NCI-H226 (cell line): ENCODE results near the gene ZFP36L1.

Experiments
- DNase-seq: peaks from one replicate; pipeline ENCODE4 v3.0.0-alpha.2; 2015

The ZFP36L1 gene

GRCh38 chr14:68794851-68795596 is 2.2 kb upstream of the ZFP36L1 start:
- DNase-seq: peak; percentile 65

GRCh38 chr14:68794130-68794850 is 1.4 kb upstream of the ZFP36L1 start:
- peak; percentile 80 for DNase-seq

- DNase-seq: no peak
Observed at GRCh38 chr14:68793734-68794129, 865 bp upstream of the ZFP36L1 start.

GRCh38 chr14:68792678-68792978 is 239 bp downstream of the ZFP36L1 start:
- no peak for DNase-seq

GRCh38 chr14:68791902-68792677 is 777 bp downstream of the ZFP36L1 start:
- no peak for DNase-seq

GRCh38 chr14:68791078-68791901 is 1.6 kb downstream of the ZFP36L1 start:
- no peak for DNase-seq

- DNase-seq: no peak
Observed at GRCh38 chr14:68790644-68791077, 2.2 kb downstream of the ZFP36L1 start.

GRCh38 chr14:68789821-68790643 is 2.8 kb downstream of the ZFP36L1 start:
- no peak for DNase-seq

GRCh38 chr14:68788996-68789820 is 3.7 kb downstream of the ZFP36L1 start:
- DNase-seq: peak; percentile 56

GRCh38 chr14:68788275-68788995 is 4.4 kb downstream of the ZFP36L1 start:
- DNase-seq: no peak

GRCh38 chr14:68787092-68787992 is 5.5 kb downstream of the ZFP36L1 start:
- no peak for DNase-seq

GRCh38 chr14:68786491-68787091 is 6.3 kb downstream of the ZFP36L1 start:
- peak; percentile 65 for DNase-seq

- peak; percentile 79 for DNase-seq
Observed at GRCh38 chr14:68785534-68786490, 7.1 kb downstream of the ZFP36L1 start.

- peak; percentile 92 for DNase-seq
Observed at GRCh38 chr14:68784978-68785533, 7.8 kb downstream of the ZFP36L1 start.

- DNase-seq: peak; percentile 80
Observed at GRCh38 chr14:68784226-68784910, 8.5 kb downstream of the ZFP36L1 start.

- DNase-seq: peak; percentile 48
Observed at GRCh38 chr14:68783408-68784225, 9.2 kb downstream of the ZFP36L1 start.
